ENCODE results near the gene MED15.

DNA sequence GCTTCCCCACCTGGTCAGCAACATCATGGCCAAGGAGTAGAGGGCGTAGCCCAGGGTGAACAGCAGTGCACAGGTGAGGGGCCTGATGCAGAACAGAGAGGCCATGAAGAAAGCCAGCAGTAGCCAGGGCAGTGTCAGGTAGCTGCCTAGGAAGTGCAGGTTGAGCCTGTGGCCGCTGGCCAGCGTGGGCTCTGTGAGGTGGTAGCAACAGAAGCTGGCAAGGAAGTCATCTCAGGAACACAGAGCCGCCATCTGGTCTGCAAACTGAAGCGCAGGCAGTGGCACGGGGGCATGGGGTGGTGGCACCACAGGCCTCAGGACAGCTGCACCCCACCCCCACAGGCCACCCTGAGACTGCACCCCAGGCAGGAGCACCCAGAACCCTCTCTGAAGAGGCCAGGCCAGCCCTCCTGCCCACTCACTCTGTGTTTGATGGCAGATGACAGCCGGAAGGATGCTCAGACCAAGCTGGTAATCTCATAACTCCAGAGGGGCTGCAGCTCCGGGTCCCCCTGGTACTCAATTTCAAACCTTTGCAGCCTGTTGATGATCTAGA, 95.3 kb downstream of the MED15 start:
- TF ChIP-seq, protein P1, sequence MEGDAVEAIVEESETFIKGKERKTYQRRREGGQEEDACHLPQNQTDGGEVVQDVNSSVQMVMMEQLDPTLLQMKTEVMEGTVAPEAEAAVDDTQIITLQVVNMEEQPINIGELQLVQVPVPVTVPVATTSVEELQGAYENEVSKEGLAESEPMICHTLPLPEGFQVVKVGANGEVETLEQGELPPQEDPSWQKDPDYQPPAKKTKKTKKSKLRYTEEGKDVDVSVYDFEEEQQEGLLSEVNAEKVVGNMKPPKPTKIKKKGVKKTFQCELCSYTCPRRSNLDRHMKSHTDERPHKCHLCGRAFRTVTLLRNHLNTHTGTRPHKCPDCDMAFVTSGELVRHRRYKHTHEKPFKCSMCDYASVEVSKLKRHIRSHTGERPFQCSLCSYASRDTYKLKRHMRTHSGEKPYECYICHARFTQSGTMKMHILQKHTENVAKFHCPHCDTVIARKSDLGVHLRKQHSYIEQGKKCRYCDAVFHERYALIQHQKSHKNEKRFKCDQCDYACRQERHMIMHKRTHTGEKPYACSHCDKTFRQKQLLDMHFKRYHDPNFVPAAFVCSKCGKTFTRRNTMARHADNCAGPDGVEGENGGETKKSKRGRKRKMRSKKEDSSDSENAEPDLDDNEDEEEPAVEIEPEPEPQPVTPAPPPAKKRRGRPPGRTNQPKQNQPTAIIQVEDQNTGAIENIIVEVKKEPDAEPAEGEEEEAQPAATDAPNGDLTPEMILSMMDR (IDR thresholded peaks at IDR 0.05; ENCODE audit: borderline replicate concordance, extremely low read depth, low read length, poor library complexity, severe bottlenecking): no peak
- TF ChIP-seq EZH2 (IDR thresholded peaks at IDR 0.05; ENCODE audit: borderline replicate concordance, low read depth, low read length, severe bottlenecking): no peak
